Stimulated activated CD4-positive, alpha-beta T cell treated with anti-CD3 and anti-CD28 coated beads, Interleukin-2, amount 100 ng/mL, for 48 hours (primary cell): ENCODE data around the gene LPCAT4.
"Not testable (repeated sequence)": the region's sequence is repeated elsewhere in the genome, so short reads cannot be mapped to it uniquely, and the experiment has no call there.

ENCODE experiments used
- DNase-seq, 2 donors: peaks; one replicate each; pipeline ENCODE4 v3.0.0-alpha.2; 2020

The LPCAT4 gene, protein sequence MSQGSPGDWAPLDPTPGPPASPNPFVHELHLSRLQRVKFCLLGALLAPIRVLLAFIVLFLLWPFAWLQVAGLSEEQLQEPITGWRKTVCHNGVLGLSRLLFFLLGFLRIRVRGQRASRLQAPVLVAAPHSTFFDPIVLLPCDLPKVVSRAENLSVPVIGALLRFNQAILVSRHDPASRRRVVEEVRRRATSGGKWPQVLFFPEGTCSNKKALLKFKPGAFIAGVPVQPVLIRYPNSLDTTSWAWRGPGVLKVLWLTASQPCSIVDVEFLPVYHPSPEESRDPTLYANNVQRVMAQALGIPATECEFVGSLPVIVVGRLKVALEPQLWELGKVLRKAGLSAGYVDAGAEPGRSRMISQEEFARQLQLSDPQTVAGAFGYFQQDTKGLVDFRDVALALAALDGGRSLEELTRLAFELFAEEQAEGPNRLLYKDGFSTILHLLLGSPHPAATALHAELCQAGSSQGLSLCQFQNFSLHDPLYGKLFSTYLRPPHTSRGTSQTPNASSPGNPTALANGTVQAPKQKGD

DNA sequence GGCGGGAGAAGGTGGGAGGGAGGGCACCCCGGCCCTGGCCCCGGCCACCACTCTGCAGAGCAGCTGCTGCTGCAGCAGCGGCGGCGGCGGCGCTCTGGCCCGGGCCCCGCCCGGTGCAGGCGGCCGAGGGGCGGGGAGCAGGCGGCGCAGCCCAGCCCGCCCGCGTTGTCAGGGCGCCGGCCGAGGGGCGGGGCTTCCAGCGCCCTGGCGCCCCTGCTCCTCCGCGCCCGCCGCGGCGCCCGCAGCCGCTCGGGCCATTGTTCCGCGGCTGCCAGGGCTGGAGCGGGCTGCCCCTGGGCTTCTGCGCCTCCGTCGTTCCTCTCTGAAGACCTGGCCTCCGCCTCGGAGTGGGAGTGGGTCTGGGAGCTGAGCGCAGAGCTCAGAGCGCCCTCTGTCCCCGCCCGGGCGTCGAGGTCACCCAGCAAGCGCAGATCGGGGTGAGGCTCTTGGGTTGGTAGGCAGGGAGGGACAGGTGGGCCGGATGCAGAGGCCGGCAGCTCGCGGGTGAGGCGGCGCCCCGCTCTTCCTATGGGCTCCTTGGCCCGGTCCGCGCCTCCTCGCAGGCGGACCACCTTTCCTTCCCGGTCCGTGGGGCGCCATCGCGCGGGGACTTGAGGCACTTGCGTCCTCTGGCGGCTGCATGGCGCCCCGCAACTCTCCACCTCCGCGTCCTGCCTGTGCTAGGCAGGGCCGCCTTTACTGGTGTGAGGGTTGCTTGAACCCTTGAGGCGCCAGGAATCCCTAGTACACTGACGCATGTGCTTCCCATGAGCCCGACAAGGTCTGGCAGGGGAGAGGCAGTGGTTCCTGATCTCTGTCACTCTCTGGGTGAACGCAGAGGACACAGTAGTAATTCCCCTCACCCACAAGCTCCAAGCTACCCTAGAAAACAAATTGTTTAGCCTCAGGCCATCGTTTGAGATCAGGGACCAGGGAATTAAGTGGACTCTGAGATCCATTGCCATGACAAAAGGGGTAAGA lies at the start of gene LPCAT4:
TSS of gene LPCAT4 (minus strand) at position 96 of the 981 bp plus-strand sequence. CDS start 96 bp downstream, outside the sequence.
- DNase-seq: peak; percentile 83

DNA sequence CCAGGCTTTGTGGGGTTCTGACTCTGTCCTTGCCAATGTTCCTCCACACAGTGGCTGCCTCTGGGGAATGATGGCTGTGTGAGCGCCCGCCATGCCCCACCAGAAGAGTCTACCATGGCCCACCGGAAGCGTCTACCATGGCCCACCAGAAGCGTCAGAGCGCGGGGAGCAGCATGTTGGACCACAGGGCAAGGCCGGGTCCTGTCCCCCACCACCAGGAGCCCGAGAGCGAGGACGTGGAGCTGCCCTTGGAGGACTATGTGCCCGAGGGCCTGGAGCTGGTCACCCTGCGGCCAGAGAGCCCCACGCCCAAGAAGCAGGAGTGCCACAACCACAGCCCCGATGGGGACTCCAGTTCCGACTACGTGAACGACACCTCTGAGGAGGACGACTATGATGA lies 42.5 kb upstream of the LPCAT4 start:
- DNase-seq: not testable (repeated sequence)

- DNase-seq: not testable (repeated sequence)
Measured at GRCh38 chr15:34408973-34409372, 42.0 kb upstream of the LPCAT4 start.

DNA sequence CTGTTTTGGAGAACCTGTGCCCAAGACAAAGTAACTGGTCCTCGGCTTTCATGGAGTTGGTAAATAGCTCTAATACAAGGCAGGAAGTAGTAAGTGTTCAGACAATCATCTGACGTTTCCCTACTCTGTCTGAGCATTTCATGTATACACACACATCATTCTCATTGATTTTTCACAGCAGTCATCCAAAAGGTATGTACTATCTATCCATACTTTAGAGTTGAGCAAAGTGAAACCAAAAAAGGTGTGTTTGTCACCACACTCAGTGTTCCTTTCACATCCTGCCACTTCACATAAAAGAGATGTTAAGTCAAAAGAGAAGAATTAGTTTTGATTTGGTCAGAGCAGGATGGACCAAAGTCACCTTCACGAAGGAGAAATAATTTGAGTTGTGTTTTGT lies 36.9 kb upstream of the LPCAT4 start:
- not testable (repeated sequence) for DNase-seq

DNA sequence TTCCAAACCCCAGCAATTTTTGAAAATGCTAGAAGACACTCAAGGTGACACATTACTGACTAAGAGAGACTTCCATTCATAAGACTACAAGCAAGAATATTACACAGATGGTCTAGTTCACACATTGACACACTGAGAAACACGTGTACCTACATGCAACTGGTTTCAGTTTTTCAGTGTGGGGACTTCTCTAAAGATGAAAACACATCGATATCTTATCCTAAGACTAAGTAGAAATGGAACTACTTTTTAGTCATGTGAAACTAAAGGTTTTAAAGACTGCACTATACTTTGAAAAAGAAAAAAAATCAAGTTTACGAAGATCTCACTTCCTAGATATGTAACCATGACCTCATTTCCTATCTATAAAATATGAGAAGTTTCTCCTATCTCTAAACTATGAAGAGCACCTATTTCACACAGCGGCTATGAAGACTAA lies 36.2 kb upstream of the LPCAT4 start:
- not testable (repeated sequence) for DNase-seq

GRCh38 chr15:34397637-34398259 lies 30.8 kb upstream of the LPCAT4 start:
- DNase-seq: peak in 1 of 2 donors; percentile 5

DNA sequence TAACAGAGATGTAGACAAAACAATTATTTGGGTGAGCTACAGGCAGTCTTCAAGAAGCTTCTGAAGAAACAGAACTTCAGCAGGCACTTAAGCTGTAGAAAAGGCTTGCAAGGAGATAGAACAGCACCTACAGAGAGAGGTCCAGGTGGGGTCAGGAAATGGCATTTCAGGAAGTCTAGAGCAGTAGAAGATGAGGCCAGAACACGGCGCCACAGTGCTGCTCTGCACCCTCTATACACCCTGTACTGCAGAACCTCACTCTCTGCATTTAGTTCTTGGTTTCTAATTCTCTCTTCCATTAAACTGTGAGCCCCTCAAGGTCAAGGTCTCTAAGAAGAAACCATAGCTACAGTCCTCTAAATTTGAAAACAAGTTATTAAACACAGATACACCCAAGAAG lies 26.0 kb upstream of the LPCAT4 start:
- not testable (repeated sequence) for DNase-seq

- DNase-seq: not testable (repeated sequence)
Measured at GRCh38 chr15:34389594-34390086, 22.6 kb upstream of the LPCAT4 start.

DNA sequence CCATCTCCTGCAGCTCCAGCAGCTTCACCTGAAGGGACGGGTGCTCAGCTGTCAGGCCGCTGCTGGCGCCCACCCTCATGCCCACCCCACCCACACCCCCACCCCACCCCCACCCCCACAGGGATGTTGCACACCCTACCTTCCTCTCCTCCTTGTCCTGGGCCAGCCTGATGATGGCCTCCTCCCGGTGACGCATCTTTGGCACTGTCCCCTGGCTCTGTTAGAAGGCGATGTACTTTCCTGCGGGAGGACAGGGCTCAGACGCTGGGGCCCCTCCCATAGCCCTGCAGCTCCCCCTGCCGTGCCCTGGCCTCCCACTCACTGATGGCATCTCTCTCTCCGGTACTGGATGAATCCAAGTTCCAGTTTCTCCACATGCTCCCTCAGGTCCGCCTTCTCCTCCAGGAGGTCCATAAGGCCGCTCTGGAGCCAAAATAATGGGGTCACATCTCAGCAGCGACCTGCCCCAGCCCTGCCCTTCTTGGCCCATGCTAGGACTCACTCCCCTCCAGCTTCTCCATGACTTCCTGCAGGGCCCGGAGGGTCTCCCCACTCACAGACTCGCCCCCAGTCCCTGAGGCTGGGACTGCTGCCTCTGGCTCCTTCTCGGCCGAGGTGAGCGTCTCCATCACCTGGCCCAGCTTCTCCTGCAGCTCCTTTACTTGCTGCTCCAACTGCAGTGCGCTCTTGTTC lies 15.0 kb upstream of the LPCAT4 start:
- DNase-seq: not testable (repeated sequence)

DNA sequence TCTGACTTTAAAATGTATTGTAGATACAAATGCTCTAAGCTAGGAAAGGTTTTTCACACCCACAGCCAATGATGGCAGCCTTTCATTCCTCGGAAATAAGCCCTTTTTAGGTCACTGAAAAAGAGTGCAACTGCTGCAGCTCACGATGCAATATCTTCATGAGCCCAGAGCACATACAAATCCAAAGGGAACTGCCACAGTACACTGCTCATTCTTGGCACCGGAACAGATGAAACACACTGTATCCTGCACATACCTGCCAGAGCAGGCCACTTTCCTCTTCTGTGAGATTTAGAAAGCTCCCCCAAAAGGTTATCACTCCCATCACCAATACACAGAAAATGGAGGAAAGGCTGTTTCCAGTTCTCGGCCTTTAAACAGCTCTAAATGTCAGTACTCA lies 13.5 kb upstream of the LPCAT4 start:
- DNase-seq: not testable (repeated sequence)

DNA sequence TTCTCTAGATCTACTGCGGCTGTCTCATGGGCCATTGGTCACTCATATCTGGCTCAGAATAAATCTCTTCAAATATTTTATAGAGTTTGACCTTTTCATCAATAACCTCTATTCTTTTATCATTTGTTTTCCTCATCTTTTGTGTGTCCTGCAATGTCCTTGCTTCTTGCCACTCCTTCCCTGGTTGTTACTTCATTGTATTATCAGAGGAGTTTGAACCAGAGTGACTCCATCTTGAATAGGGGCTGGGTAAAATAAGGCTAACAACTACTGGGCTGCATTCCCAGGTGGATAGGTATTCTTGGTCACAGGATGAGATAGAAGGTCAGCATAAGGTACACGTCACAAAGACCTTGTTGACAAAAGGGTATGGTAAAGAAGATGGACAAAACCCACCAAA lies 9.9 kb upstream of the LPCAT4 start:
- no peak for DNase-seq

DNA sequence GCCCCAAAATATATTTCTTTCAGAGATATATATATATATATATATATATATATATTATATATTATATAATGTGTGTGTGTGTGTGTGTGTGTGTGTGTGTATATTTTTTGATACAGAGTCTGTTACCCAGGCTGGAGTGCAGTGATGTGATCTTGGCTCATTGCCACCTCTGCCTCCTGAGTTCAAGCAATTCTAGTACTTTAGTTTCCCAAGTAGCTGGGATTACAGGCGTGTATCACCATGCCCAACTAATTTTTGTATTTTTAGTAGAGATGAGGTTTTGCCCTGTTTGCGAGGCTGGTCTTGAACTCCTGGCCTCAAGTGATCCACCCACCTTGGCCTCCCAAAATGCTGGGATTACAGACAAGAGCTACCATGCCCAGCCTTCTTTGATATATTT lies 8.5 kb upstream of the LPCAT4 start:
- not testable (repeated sequence) for DNase-seq

DNA sequence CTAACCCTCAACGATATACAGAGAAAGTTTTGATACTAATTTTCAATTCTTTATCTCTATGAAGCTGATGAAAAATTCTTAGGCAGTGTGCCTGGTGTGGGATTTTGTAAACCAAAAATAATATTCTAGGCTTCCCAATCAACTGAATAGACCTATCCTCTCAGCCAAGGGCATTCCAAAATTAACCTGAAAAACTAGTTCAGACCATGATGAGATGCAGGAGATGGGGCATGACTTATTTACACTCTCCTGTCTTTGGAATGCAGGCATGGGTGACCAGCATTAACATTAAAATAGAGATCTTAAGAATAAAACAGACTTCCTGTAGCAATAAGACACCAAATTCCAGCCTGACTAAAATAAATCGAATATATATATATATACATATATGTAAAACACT lies 7.8 kb upstream of the LPCAT4 start:
- DNase-seq: no peak

DNA sequence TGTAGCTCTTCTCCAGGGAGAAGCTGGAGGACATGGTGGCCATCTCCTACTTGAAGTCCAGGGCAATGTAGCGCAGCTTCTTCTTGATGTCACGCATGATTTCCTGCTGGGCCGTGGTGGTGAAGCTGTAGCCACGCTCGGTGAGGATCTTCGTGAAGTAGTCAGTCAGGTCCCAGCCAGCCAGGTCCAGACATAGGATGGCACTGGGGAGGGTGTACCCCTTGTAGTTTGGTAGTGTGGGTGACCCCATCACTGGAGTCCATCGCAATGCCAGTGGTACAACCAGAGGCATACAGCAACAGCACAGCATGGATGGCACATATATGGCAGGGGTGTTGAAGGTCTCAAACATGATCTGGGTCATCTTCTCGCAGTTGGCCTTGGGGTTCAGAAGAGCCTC lies 7.0 kb upstream of the LPCAT4 start:
- DNase-seq: no peak

DNA sequence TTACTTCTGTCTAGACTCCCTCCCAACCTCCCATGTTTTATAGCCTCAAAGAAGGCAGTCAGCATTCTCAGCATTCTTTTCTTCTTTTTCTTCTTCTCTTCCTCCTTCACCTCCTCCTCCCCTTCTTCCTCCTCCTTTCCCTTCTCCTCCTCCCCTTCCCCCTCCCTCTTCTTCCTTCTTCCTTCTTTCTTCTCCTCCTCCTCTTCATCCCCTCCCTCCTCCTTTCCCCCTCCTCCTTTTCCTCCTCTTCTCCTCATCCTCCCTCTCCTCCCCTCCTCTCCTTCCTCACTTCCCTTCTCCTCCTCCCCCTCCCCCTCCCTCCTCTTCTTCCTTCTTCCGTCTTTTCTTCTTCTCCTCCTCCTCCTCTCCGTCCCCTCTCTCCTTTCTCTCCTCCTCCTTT lies 3.6 kb upstream of the LPCAT4 start:
- no peak for DNase-seq

GRCh38 chr15:34370129-34370528 lies 3.1 kb upstream of the LPCAT4 start:
- no peak for DNase-seq

- DNase-seq: peak; percentile 25 to 33
Measured at GRCh38 chr15:34366271-34367065, 528 bp downstream of the LPCAT4 start.

DNA sequence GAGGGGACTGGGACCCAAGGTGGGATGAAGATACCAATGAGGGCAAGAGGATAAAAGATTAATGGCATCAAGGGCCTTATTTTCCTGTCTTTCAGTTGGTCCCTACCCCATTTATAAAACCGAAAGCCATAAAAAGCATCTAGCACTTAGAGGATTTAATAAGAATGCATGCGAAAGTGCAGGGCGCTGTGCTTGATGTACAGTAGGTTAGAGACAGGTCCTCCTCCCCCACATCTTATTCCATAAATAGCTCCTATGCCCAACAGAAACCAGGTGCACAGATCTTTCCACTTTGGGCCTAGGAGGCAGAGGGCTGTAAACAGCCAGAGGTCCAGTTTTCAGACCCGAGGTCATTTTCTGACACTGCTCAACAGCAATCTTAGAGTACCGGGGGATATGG lies 1.2 kb downstream of the LPCAT4 start:
- no peak for DNase-seq

DNA sequence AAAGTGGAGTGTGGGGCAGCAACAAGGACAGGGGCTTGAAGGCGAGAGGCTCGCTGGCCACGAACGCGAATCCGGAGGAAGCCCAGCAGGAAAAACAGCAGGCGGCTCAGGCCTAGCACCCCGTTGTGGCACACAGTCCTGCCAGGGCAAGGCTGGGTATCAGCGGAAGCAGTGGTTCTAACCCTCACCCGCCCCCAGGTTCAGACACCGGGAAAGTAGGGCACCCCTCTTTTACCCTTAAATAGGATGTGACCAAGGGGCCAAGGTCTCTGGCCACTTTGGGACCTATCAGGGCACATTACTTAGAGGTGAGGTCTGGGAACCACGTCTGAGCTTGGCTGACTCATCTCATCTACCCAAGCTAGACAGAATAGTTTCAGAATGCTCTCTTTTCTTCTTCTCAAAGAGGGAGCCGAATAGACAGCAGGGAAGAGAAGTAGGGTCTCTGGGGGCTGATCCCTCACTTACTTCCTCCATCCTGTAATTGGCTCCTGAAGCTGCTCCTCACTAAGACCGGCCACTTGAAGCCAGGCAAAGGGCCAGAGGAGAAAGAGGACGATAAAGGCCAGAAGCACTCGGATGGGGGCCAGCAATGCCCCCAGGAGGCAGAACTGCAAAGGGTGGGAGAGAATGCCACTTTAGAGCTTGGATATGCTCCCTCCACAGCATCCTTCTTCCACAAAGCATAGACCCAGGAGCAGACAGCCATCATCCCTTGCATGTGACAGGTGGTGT lies 1.7 kb downstream of the LPCAT4 start:
- DNase-seq: no peak

- DNase-seq: no peak
Measured at GRCh38 chr15:34364041-34364440, 3.0 kb downstream of the LPCAT4 start.
